ENCODE results near the gene DPH5. TPM values are rescaled to one million over a fixed set of nuclear protein-coding genes. Genes with fewer than 3 reads are reported as not detected.
A peak's percentile ranks its signal among the peaks of the same experiment; 100 is the strongest.
"Not testable (repeated sequence)": the region's sequence is repeated elsewhere in the genome, so short reads cannot be mapped to it uniquely, and the experiment has no call there.

Gene DPH5
- total and polyA plus RNA-seq, 12 donors = 21.7 to 59.1 (median 42.0) TPM

DNA sequence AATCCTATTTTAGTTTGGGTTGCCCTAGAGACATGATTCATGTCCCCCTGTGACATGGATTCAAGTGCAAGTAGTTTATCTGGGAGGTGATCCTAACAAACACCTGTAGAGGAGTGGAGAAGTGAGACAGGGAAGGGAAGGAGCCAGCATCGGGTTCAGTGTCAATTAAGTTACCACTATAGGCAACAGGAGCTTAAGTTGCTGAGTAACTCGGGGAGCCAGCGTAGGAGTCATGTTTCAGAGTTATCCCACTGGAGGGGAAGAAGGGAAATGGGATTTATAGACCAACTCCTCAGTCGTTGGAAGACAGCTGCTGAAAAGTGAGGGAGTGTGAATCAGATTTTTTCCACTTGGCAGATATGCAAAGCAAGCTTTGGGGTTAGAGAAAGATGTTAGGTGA lies 74.8 kb downstream of the DPH5 start:
- 64 to 71% (median 70%) methylated on average over 4 of the region's 4 CpGs for WGBS, 4 donors
- intact Hi-C loops (cut with DNase I) = no loop called here
- no peaks in the 10 kb centered on the region for H3K27me3 ChIP-seq

GRCh38 chr1:100950337-100950736 lies 75.2 kb downstream of the DPH5 start:
- intact Hi-C loops (cut with DNase I) = no loop called here
- no peaks in the 10 kb centered on the region for H3K27me3 ChIP-seq
- DNase-seq = no peak
- H3K4me1 ChIP-seq (replicated peaks in 1 of 2) = peaks cover 0 to 3% of the 10 kb centered on the region in 2 donors
- no peak overlapping the region for H3K27ac ChIP-seq
- H3K9me3 ChIP-seq (replicated peaks in 1 of 3) = no peaks in the 10 kb centered on the region
- H3K4me3 ChIP-seq = no peak overlapping the region
- H3K36me3 ChIP-seq (replicated peaks in 1 of 2) = no peaks in the 10 kb centered on the region
- TF ChIP-seq POLR2A (IDR thresholded peaks at IDR 0.05) = no peak
- TF ChIP-seq, protein P1, sequence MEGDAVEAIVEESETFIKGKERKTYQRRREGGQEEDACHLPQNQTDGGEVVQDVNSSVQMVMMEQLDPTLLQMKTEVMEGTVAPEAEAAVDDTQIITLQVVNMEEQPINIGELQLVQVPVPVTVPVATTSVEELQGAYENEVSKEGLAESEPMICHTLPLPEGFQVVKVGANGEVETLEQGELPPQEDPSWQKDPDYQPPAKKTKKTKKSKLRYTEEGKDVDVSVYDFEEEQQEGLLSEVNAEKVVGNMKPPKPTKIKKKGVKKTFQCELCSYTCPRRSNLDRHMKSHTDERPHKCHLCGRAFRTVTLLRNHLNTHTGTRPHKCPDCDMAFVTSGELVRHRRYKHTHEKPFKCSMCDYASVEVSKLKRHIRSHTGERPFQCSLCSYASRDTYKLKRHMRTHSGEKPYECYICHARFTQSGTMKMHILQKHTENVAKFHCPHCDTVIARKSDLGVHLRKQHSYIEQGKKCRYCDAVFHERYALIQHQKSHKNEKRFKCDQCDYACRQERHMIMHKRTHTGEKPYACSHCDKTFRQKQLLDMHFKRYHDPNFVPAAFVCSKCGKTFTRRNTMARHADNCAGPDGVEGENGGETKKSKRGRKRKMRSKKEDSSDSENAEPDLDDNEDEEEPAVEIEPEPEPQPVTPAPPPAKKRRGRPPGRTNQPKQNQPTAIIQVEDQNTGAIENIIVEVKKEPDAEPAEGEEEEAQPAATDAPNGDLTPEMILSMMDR (IDR thresholded peaks at IDR 0.05) = no peak

More for the DNA sequence above, 74.8 kb downstream of the DPH5 start:
- Histone ChIP-seq H3K4me3 (no peak overlapping the region), H3K9me3 (replicated peaks in 1 of 3) (no peaks in the 10 kb centered on the region), H3K36me3 (replicated peaks in 1 of 2) (no peaks in the 10 kb centered on the region), H3K27ac (no peak overlapping the region), H3K4me1 (replicated peaks in 1 of 2) (peaks cover 0 to 7% of the 10 kb centered on the region in 2 donors)
- no peak for TF ChIP-seq POLR2A (IDR thresholded peaks at IDR 0.05)
- TF ChIP-seq, protein P1 (IDR thresholded peaks at IDR 0.05) = no peak
- DNase-seq = no peak

DNA sequence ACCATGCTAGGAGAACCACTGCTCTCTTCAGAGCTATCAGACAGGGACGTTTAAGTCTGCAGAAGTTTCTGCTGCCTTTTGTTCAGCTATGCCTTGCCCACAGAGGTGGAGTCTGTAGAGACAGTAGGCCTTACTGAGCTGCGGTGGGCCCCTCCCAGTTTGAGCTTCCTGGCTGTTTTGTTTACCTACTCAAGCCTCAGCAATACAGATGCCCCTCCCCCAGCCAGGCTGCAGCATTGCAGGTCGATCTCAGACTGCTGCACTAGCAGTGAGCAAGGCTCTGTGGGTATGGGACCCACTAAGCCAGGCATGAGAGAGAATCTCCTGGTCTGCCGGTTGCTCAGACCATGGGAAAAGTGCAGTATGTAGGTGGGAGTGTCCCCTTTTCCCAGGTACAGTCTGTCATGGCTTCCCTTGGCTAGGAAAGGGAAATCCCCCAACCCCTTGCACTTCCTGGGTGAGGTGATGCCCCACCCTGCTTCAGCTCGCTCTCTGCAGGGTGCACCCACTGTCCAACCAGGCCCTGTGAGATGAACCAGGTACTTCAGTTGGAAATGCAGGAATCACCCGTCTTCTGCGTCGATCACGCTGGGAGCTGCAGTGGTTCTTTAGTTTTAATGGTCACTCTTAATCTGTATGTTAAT lies 75.9 kb downstream of the DPH5 start:
- H3K9me3 ChIP-seq (replicated peaks in 1 of 3); H3K4me3 ChIP-seq; intact Hi-C loops (cut with DNase I); H3K27ac ChIP-seq; H3K36me3 ChIP-seq (replicated peaks in 1 of 2); H3K4me1 ChIP-seq (replicated peaks in 1 of 2); H3K27me3 ChIP-seq: not testable (repeated sequence)
- WGBS, 4 donors = 79 to 95% (median 85%) methylated on average over 8 to 9 of the region's 9 CpGs
- peak in 5 of 7 donors; percentile 13 to 55 (median 28) for DNase-seq

DNA sequence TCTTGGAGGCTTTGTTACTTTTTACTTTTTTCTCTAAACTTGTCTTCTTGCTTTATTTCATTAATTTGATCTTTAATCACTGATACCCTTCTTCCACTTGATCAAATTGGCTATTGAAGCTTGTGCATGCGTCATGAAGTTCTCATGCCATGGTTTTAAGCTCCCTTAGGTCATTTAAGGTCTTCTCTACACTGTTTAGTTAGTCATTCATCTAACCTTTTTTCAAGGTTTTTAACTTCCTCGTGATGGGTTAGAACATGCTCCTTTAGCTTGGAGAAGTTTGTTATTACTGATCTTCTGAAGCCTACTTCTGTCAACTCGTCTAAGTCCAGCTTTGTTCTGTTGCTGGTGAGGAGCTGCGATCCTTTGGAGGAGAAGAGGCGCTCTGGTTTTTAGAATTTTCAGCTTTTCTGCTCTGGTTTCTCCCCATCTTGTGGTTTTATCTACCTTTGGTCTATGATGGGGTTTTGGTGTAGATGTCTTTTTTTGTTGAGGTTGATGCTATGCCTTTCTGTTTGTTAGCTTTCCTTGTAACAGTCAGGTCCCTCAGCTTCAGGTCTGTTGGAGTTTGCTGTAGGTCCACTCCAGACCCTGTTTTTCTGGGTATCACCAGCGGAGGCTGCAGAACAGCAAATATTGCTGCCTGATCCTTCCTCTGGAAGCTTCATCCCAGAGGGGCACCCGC lies 76.7 kb downstream of the DPH5 start:
- H3K27me3 ChIP-seq; H3K4me3 ChIP-seq; H3K27ac ChIP-seq; DNase-seq; H3K9me3 ChIP-seq (replicated peaks in 1 of 3); intact Hi-C loops (cut with DNase I); H3K4me1 ChIP-seq (replicated peaks in 1 of 2); H3K36me3 ChIP-seq (replicated peaks in 1 of 2): not testable (repeated sequence)
- 88 to 94% (median 90%) methylated on average over 7 of the region's 7 CpGs for WGBS, 4 donors

GRCh38 chr1:100947816-100948215 lies 77.8 kb downstream of the DPH5 start:
- H3K4me3 ChIP-seq; H3K9me3 ChIP-seq (replicated peaks in 1 of 3); H3K36me3 ChIP-seq (replicated peaks in 1 of 2); H3K4me1 ChIP-seq (replicated peaks in 1 of 2); intact Hi-C loops (cut with DNase I); H3K27me3 ChIP-seq; H3K27ac ChIP-seq; DNase-seq: not testable (repeated sequence)
- 96 to 100% (median 97%) methylated on average over 3 of the region's 3 CpGs for WGBS, 4 donors

DNA sequence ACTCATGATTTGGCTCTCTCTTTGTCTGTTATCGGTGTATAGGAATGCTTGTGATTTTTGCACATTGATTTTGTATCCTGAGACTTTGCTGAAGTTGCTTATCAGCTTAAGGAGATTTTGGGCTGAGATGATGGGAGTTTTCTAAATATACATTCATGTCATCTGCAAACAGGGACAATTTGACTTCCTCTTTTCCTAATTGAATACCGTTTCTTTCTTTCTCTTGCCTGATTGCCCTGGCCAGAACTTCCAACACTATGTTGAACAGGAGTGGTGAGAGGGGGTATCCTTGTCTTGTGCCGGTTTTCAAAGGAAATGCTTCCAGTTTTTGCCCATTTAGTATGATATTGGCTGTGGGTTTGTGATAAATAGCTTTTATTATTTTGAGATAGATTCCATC lies 79.5 kb downstream of the DPH5 start:
- H3K4me3 ChIP-seq; H3K36me3 ChIP-seq (replicated peaks in 1 of 2); intact Hi-C loops (cut with DNase I); H3K27me3 ChIP-seq; H3K4me1 ChIP-seq (replicated peaks in 1 of 2); H3K27ac ChIP-seq; H3K9me3 ChIP-seq (replicated peaks in 1 of 3); DNase-seq: not testable (repeated sequence)
- WGBS, 4 donors = 88 to 93% (median 91%) methylated on average over 3 of the region's 3 CpGs
